CD4-positive, alpha-beta T cell treated with Interleukin-17A for 1 hour (primary cell): ENCODE results near the gene XG.

ENCODE experiments used
- DNase-seq: peaks from one replicate; pipeline ENCODE4 v3.0.0-alpha.2; 2020

XG gene

DNA sequence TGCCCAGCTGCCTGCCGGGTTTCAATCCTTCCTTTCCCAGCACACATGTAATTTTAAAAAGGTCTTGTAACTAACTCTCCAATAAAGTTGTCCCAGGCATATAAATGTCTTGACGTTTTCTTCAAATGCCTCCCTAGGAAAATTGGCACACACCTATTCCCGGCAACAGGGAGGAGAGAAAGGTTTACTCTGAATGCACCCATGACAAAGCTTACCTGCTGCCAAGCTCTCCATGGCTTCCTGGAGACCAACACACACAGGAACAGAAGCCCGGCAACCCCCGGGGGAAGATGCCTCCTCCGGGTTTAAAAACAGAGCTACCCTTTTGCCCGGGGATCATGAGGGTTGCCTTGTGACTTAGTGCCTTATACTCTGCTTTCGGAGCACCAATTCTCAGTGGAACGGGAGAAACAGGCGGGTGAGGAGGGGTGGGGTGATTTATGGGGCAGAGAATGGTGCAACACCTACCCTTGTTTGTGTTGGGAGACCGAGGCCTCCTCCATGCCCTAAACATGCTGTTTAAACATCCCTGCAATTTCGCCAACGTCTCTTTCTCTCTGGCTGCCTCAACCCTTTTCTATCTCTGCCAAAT is 72.1 kb downstream of the XG start:
- no peak for DNase-seq

DNA sequence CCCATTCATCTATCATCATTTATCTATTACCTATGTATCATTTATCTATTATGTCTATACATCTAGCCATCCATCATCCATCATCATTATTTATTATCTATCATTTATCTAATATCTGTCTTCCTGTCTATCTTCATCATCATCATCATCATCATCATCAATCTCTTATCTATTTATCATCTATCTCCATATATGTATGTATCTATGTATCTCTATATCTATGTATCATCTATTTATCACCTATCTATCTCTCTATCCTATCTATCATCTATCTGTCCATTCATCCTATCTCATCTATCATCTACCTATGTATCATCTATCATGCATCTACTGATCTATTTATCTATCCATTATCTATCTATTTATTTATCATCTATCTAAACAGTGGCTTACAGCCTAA is 73.0 kb downstream of the XG start:
- no peak for DNase-seq

DNA sequence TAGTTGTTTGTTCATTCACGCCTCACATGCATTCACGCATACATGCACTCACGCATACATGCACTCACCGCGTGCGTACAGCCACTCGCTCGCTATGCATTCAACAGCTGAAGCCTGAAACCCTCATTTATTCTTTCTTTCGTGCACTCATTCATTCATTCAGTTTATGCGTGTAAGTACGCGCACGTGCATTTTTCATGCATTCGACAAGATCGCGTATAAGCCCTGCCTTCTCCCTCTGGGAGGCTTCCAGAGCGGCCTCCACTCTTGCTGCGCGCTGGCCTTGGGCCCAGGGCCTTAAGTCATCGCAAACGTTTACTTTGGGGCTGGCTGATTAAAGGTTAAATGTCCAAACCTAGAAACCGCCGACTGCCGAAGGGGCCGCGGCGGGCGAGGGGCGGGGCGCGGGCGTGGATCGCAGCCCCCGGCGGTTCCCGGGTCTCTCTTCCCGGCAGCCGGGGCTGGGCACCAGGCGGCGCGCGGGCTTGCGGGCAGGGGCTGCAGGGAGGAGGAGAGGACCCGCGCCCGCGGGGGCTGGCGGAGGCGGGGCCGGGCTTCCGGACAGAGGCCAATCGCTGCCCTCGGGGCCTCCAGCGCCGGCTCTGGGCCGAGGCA is 76.6 kb downstream of the XG start, which contains the start of gene GYG2:
Gene GYG2 (plus strand): TSS at position 587 of the 615 bp plus-strand sequence. CDS start 1,259 bp downstream, outside the sequence.
- no peak for DNase-seq

- DNase-seq = no peak
These were observed 77.1 kb downstream of the XG start for GRCh38 chrX:2828959-2829411.

DNA sequence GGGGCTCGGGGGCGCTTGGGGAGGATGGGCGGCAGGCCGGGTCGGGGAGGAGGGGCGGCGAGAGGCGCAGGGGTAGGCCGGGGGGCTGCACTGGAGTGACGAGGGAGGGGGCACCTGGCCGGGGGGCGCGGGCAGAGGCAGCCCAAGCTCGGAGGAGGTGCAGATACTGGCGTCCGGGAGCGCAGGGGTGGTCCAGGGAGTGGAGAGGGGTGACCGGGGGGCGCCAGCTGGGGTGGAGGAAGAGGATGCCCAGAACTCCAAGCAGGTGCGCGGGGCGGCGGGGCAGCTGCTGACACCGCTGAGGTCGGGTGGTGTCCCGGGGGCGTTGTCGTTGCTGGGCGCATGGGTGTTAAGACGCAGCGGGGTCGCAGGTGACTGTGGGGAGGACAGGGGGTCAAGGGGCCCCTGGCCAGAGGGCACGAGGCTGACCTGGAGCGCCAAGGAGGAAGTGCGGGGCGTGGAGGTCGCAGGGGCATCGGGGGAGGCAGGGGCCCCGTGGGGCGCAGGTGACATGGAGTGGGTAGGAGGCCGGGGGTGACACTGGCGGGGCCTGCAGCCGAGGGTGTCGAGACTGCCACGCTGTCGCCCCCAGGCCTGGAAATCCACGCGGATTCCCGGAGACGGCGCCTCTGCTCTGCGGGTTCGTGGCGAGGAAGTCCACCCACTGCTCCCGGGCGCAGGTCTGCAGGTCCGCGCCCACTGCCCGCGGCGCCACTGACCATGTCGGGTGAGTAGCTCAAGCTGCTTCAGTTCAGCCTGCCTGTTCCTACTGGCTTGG is 77.8 kb downstream of the XG start:
- DNase-seq = no peak

- no peak for DNase-seq
These were observed 79.8 kb downstream of the XG start for GRCh38 chrX:2831471-2832228.

GRCh38 chrX:2837961-2838360 is 86.1 kb downstream of the XG start:
- DNase-seq = no peak

- DNase-seq = no peak
These were observed 89.1 kb downstream of the XG start for GRCh38 chrX:2840961-2841360.

DNA sequence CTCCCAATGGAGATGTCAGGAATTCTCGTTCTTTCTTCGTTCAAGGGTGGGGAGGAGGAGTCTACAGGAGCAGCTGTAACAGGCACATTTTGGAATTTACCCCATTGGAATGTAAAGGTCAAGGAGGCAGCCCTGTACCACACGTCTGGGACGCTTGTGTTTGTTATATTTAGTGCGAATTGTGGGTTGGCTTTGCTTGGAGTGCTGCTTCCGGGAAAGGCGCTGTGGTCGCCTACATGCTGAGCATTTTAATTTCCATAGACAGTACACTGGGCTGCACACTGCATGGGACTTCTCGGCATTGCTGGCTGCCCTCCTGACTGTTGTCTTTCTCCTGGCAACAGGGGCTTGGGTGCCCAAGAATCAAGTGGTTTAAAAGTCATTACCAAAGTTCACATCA is 89.7 kb downstream of the XG start:
- no peak for DNase-seq

DNA sequence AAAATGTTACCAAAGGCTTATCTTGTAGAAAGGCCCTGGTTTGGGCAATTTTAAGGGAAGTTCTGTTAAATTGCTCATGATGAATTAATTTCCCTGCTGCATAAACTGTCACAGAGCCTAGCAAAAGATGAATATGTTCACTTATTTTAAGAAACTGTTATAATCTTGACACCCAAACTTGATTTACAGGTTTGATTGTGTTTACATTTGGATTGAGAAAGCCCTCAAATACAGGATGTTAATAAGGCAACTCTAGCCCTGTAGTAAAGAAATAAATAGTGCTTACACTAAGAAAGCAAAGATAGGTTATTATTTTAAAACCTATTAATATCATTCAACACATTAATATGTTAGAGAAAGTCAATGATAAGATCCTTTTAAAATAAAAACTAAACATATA is 95.2 kb downstream of the XG start:
- DNase-seq = no peak

- DNase-seq = no peak
These were observed 97.0 kb downstream of the XG start for GRCh38 chrX:2848871-2849301.

DNA sequence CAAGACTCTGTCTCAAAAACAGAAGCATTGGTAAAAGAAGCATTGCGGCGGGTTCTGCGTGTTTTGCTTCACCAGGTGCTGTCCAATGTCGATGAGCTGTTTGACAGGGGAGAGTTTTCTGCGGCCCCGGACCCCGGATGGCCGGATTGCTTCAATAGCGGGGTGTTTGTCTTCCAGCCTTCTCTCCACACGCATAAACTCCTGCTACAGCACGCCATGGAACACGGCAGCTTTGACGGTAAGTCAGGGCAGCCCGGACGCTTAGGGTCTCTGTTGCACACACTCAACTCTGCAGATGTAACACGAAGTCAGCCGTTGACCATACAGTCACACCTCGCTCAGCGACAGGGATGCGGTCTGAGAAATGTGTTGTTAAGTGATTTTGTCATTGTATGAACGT is 103.1 kb downstream of the XG start:
- no peak for DNase-seq

DNA sequence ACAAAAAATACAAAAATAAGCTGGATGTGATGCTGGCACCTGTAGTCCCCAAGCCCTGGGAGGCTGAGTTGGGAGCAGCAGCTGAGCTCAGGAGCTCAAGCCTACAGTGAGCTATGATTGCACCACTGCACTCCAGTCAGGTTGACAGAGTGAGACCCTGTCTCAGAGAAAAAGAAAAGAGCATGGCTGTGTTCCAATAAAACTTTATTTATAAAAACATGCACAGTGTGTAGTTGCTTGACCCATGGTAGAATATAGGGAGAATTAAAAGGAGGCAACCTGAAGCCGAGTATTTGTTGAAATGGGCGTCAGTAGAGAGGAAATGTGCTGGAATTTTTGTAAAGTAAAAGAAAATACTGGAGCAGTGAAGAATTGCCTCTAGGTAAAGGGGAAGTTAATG is 103.9 kb downstream of the XG start:
- DNase-seq = no peak

GRCh38 chrX:2857566-2857965 is 105.7 kb downstream of the XG start:
- no peak for DNase-seq

GRCh38 chrX:2859197-2859797 is 107.5 kb downstream of the XG start:
- DNase-seq = no peak

DNA sequence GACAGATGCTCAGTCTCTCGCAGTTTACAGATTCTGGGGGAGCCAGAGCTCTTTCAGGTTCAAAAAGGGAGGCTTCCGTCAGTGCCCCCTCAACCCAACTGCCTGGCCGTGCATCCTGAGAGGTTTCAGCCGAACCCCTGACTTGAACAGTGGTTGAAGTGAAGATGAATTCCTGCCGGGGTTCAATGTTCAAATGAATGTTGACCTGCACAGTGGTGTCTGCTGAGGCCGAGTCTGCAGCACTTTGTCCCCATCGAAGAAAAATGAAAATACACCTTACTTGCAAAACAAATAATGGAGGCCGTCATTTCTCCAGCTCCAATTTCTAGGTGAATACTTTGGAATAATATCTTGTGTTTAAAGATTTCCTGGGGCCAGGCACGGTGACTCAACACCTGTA is 110.6 kb downstream of the XG start:
- DNase-seq = no peak

- no peak for DNase-seq
These were observed 111.8 kb downstream of the XG start for GRCh38 chrX:2863646-2864045.
